ENCODE measurements around the gene MYO1E. TPM values are rescaled to one million over a fixed set of nuclear protein-coding genes. Genes with fewer than 3 reads are reported as not detected.

MYO1E gene
- total RNA-seq, 2 experiments from 2014 or later: 1.5 to 26.5 TPM

GRCh38 chr15:59217876-59218498 lies 154.7 kb downstream of the MYO1E start:
- H3K36me3 ChIP-seq (ENCODE audit: insufficient read depth, low read length): no peaks in the 10 kb centered on the region
- H3K9me2 ChIP-seq (ENCODE audit: insufficient read depth, low read length): no peaks in the 10 kb centered on the region
- no peak overlapping the region for H3K27ac ChIP-seq (ENCODE audit: low read depth, low read length, poor library complexity, severe bottlenecking)
- intact Hi-C loops (cut with micrococcal nuclease; ENCODE audit: unreplicated experiment): no loop called here
- TF ChIP-seq CTCF (conservative IDR thresholded peaks at IDR 0.05; ENCODE audit: low read length): no peak
- no peak for TF ChIP-seq EZH2phosphoT487 (IDR thresholded peaks at IDR 0.05; ENCODE audit: borderline replicate concordance, low read depth, low read length)
- no peak overlapping the region for H2AFZ ChIP-seq (ENCODE audit: low read length)
- no peaks in the 10 kb centered on the region for H3K4me1 ChIP-seq (ENCODE audit: insufficient read depth, low read length, poor library complexity, severe bottlenecking)
- DNase-seq (ENCODE audit: low spot score): no peak
- POLR2A ChIA-PET: interaction anchor here (1.4 kb wide), 1 partner anchor 28 kb away, joined by 3 read pairs; no protein-coding TSS in a partner anchor
- no TSS peak for BruUV-seq (replicated peaks)
- H4K20me1 ChIP-seq (ENCODE audit: insufficient read depth, low read length): no peaks in the 10 kb centered on the region
- H3K4me3 ChIP-seq (ENCODE audit: low read depth, low read length, poor library complexity, severe bottlenecking): no peak overlapping the region
- H3K9me3 ChIP-seq (ENCODE audit: low read length): no peaks in the 10 kb centered on the region
- CTCF ChIA-PET (ENCODE audit: unreplicated experiment): no interaction called here
- H3K4me2 ChIP-seq (ENCODE audit: low read length): no peak overlapping the region
- no peaks in the 10 kb centered on the region for H3K79me2 ChIP-seq (ENCODE audit: insufficient read depth, low read depth, low read length)

GRCh38 chr15:59216911-59217310 lies 155.8 kb downstream of the MYO1E start:
- intact Hi-C loops (cut with micrococcal nuclease; ENCODE audit: unreplicated experiment): no loop called here
- Histone ChIP-seq H3K9me3 (ENCODE audit: low read length) (no peaks in the 10 kb centered on the region), H3K4me2 (ENCODE audit: low read length) (no peak overlapping the region), H3K27ac (ENCODE audit: low read depth, low read length, poor library complexity, severe bottlenecking) (no peak overlapping the region), H3K36me3 (ENCODE audit: insufficient read depth, low read length) (no peaks in the 10 kb centered on the region), H3K4me3 (ENCODE audit: low read depth, low read length, poor library complexity, severe bottlenecking) (no peak overlapping the region), H3K9me2 (ENCODE audit: insufficient read depth, low read length) (no peaks in the 10 kb centered on the region), H3K79me2 (ENCODE audit: insufficient read depth, low read depth, low read length) (no peaks in the 10 kb centered on the region), H2AFZ (ENCODE audit: low read length) (no peak overlapping the region), H4K20me1 (ENCODE audit: insufficient read depth, low read length) (no peaks in the 10 kb centered on the region), H3K4me1 (ENCODE audit: insufficient read depth, low read length, poor library complexity, severe bottlenecking) (no peaks in the 10 kb centered on the region)
- TF ChIP-seq EZH2phosphoT487 (IDR thresholded peaks at IDR 0.05; ENCODE audit: borderline replicate concordance, low read depth, low read length) (no peak), CTCF (conservative IDR thresholded peaks at IDR 0.05; ENCODE audit: low read length) (no peak)
- DNase-seq (ENCODE audit: low spot score): no peak
- BruUV-seq (replicated peaks): no TSS peak
- POLR2A ChIA-PET: interaction anchor here (1.4 kb wide), 1 partner anchor 29 kb away, joined by 3 read pairs; no protein-coding TSS in a partner anchor
- CTCF ChIA-PET (ENCODE audit: unreplicated experiment): no interaction called here

- TF ChIP-seq EZH2phosphoT487 (IDR thresholded peaks at IDR 0.05; ENCODE audit: borderline replicate concordance, low read depth, low read length): no peak
- no peak for TF ChIP-seq CTCF (conservative IDR thresholded peaks at IDR 0.05; ENCODE audit: low read length)
- H3K36me3 ChIP-seq (ENCODE audit: insufficient read depth, low read length): no peaks in the 10 kb centered on the region
- POLR2A ChIA-PET: interaction anchor here (0.7 kb wide), 1 partner anchor 9 kb away, joined by 3 read pairs; no protein-coding TSS in a partner anchor
Observed at GRCh38 chr15:59210186-59210585, 162.5 kb downstream of the MYO1E start.

More at GRCh38 chr15:59210186-59210585, 162.5 kb downstream of the MYO1E start:
- CTCF ChIA-PET (ENCODE audit: unreplicated experiment): no interaction called here
- no peak overlapping the region for H2AFZ ChIP-seq (ENCODE audit: low read length)
- no peak overlapping the region for H3K4me2 ChIP-seq (ENCODE audit: low read length)
- no peaks in the 10 kb centered on the region for H3K9me2 ChIP-seq (ENCODE audit: insufficient read depth, low read length)
- no peaks in the 10 kb centered on the region for H3K9me3 ChIP-seq (ENCODE audit: low read length)
- no peak overlapping the region for H3K4me3 ChIP-seq (ENCODE audit: low read depth, low read length, poor library complexity, severe bottlenecking)
- DNase-seq (ENCODE audit: low spot score): no peak
- BruUV-seq (replicated peaks): no TSS peak
- H4K20me1 ChIP-seq (ENCODE audit: insufficient read depth, low read length): no peaks in the 10 kb centered on the region
- no peaks in the 10 kb centered on the region for H3K4me1 ChIP-seq (ENCODE audit: insufficient read depth, low read length, poor library complexity, severe bottlenecking)
- intact Hi-C loops (cut with micrococcal nuclease; ENCODE audit: unreplicated experiment): no loop called here
- no peak overlapping the region for H3K27ac ChIP-seq (ENCODE audit: low read depth, low read length, poor library complexity, severe bottlenecking)
- no peaks in the 10 kb centered on the region for H3K79me2 ChIP-seq (ENCODE audit: insufficient read depth, low read depth, low read length)

All from OCI-LY7 (cell line).